Measurements from ENCODE around the gene ATP2B2.
"Not testable (repeated sequence)": the region's sequence is repeated elsewhere in the genome, so short reads cannot be mapped to it uniquely, and the experiment has no call there.

The ATP2B2 gene

GRCh38 chr3:10383850-10384248 is 121.5 kb downstream of the ATP2B2 start:
- H3K9me3 ChIP-seq, result no peaks in the 10 kb centered on the region
- no peak for TF ChIP-seq CTCF (IDR thresholded peaks at IDR 0.05)
- H3K27me3 ChIP-seq, result no peaks in the 10 kb centered on the region

GRCh38 chr3:10382892-10383849 is 122.2 kb downstream of the ATP2B2 start:
- TF ChIP-seq CTCF (IDR thresholded peaks at IDR 0.05), result no peak
- H3K4me3 ChIP-seq (ENCODE audit: low read depth in 1 of 2, low read length in 1 of 2), result no peak overlapping the region
- no peaks in the 10 kb centered on the region for H3K9me3 ChIP-seq
- H3K36me3 ChIP-seq, result no peaks in the 10 kb centered on the region
- H3K27ac ChIP-seq, result no peak overlapping the region
- no peaks in the 10 kb centered on the region for H3K4me1 ChIP-seq (ENCODE audit: control insufficient read depth in 1 of 2, insufficient read depth in 1 of 2, low read depth in 1 of 2, low read length in 1 of 2)
- no peaks in the 10 kb centered on the region for H3K27me3 ChIP-seq

More at GRCh38 chr3:10383850-10384248, 121.5 kb downstream of the ATP2B2 start:
- Histone ChIP-seq H3K36me3 (no peaks in the 10 kb centered on the region), H3K4me1 (ENCODE audit: control insufficient read depth in 1 of 2, insufficient read depth in 1 of 2, low read depth in 1 of 2, low read length in 1 of 2) (no peaks in the 10 kb centered on the region), H3K27ac (no peak overlapping the region), H3K4me3 (ENCODE audit: low read depth in 1 of 2, low read length in 1 of 2) (no peak overlapping the region)

- not testable (repeated sequence) for H3K9me3 ChIP-seq; H3K27me3 ChIP-seq; H3K4me1 ChIP-seq (ENCODE audit: control insufficient read depth in 1 of 2, insufficient read depth in 1 of 2, low read depth in 1 of 2, low read length in 1 of 2)
Measured at GRCh38 chr3:10382445-10382844, 122.9 kb downstream of the ATP2B2 start.

GRCh38 chr3:10381336-10381735 is 124.0 kb downstream of the ATP2B2 start:
- Histone ChIP-seq H3K27me3 (no peaks in the 10 kb centered on the region), H3K36me3 (no peaks in the 10 kb centered on the region), H3K9me3 (no peaks in the 10 kb centered on the region), H3K4me1 (ENCODE audit: control insufficient read depth in 1 of 2, insufficient read depth in 1 of 2, low read depth in 1 of 2, low read length in 1 of 2) (no peaks in the 10 kb centered on the region), H3K4me3 (ENCODE audit: low read depth in 1 of 2, low read length in 1 of 2) (no peak overlapping the region), H3K27ac (no peak overlapping the region)
- TF ChIP-seq CTCF (IDR thresholded peaks at IDR 0.05), result no peak

More at GRCh38 chr3:10382445-10382844, 122.9 kb downstream of the ATP2B2 start:
- H3K4me3 ChIP-seq (ENCODE audit: low read depth in 1 of 2, low read length in 1 of 2); H3K27ac ChIP-seq; H3K36me3 ChIP-seq: not testable (repeated sequence)

GRCh38 chr3:10380906-10381305 is 124.5 kb downstream of the ATP2B2 start:
- Histone ChIP-seq H3K27me3 (no peaks in the 10 kb centered on the region), H3K36me3 (no peaks in the 10 kb centered on the region), H3K9me3 (no peaks in the 10 kb centered on the region), H3K4me3 (ENCODE audit: low read depth in 1 of 2, low read length in 1 of 2) (no peak overlapping the region), H3K4me1 (ENCODE audit: control insufficient read depth in 1 of 2, insufficient read depth in 1 of 2, low read depth in 1 of 2, low read length in 1 of 2) (no peaks in the 10 kb centered on the region), H3K27ac (no peak overlapping the region)
- no peak for TF ChIP-seq CTCF (IDR thresholded peaks at IDR 0.05)

GRCh38 chr3:10379961-10380360 is 125.4 kb downstream of the ATP2B2 start:
- Histone ChIP-seq H3K4me3 (ENCODE audit: low read depth in 1 of 2, low read length in 1 of 2) (no peak overlapping the region), H3K36me3 (no peaks in the 10 kb centered on the region), H3K27me3 (no peaks in the 10 kb centered on the region), H3K9me3 (no peaks in the 10 kb centered on the region), H3K27ac (no peak overlapping the region), H3K4me1 (ENCODE audit: control insufficient read depth in 1 of 2, insufficient read depth in 1 of 2, low read depth in 1 of 2, low read length in 1 of 2) (no peaks in the 10 kb centered on the region)
- no peak for TF ChIP-seq CTCF (IDR thresholded peaks at IDR 0.05)
